ENCODE measurements around the gene TTC6.

- TF ChIP-seq GATA2 (IDR thresholded peaks at IDR 0.05; ENCODE audit: low read depth, low read length) (no peak), GATA3 (IDR thresholded peaks at IDR 0.05; ENCODE audit: low read depth, low read length) (no peak)
Observed at GRCh38 chr14:37598747-37599506, 3.5 kb downstream of the TTC6 start.

All from SH-SY5Y (cell line).